Transverse colon (tissue), 4 donors: ENCODE measurements around the gene SLC7A14. TPM values are rescaled to one million over a fixed set of nuclear protein-coding genes. Genes with fewer than 3 reads are reported as not detected.
A peak's percentile ranks its signal among the peaks of the same experiment; 100 is the strongest.

Experiments
- DNase-seq: peaks from one replicate; pipeline ENCODE4 v3.0.0-alpha.2; 2019
- H3K27ac ChIP-seq, 4 donors: fragments of 200-600 bp; sonication (generic); 2 replicates each; pipeline ENCODE4 v1.5.1; 2016 to 2018; ENCODE audit warnings: inconsistent platforms in 4 of 4
- H3K27me3 ChIP-seq: fragments of 200-600 bp; sonication (generic); 2 replicates; pipeline ENCODE4 v1.5.1; 2017; ENCODE audit warnings: inconsistent platforms
- H3K36me3 ChIP-seq, 4 donors: fragments of 200-600 bp; sonication (generic); 2 replicates each; pipeline ENCODE4 v1.5.1; 2017 to 2019; ENCODE audit warnings: inconsistent platforms in 4 of 4
- H3K4me1 ChIP-seq, 4 donors: fragments of 200-600 bp; sonication (generic); 2 replicates each; pipeline ENCODE4 v1.5.1; 2017 to 2020; ENCODE audit warnings: inconsistent platforms in 4 of 4
- H3K4me3 ChIP-seq, 4 donors: fragments of 200-600 bp; sonication (generic); 1 replicate in 1 of 4; 2 replicates in 3 of 4; pipeline versions ENCODE4 v1.5.1 to v1.6.1; 2017 to 2019; ENCODE audit warnings: inconsistent platforms in 4 of 4
- H3K9me3 ChIP-seq, 2 donors: fragments of 200-600 bp; sonication (generic); 2 replicates each; pipeline ENCODE4 v1.5.1; 2017 to 2019; ENCODE audit warnings: inconsistent platforms in 2 of 2
- CTCF ChIP-seq, 5 experiments: fragments of 200-600 bp in 3 of 5; fragments of 450-650 bp in 2 of 5; sonication (generic) in 3 of 5; IDR thresholded peaks; 1 replicate in 2 of 5; 2 replicates in 3 of 5; pipeline ENCODE4 v1.5.1; 2016 to 2017; ENCODE audit warnings: antibody characterized with exemption in 5 of 5, inconsistent platforms in 3 of 5, mild to moderate bottlenecking in 2 of 5, moderate library complexity in 1 of 5
- EP300 ChIP-seq: sonication (generic); formaldehyde crosslinking; IDR thresholded peaks from one replicate; pipeline ENCODE4 v1.6.1; 2017; ENCODE audit warnings: antibody characterized with exemption, low read depth
- POLR2A ChIP-seq: fragments of 450-650 bp; IDR thresholded peaks from one replicate; pipeline ENCODE4 v1.6.1; 2016; ENCODE audit warnings: antibody characterized with exemption, mild to moderate bottlenecking, moderate library complexity
- POLR2AphosphoS5 ChIP-seq, 3 donors: sonication (generic); formaldehyde crosslinking; IDR thresholded peaks; one replicate each; pipeline ENCODE4 v1.6.1; 2016; ENCODE audit warnings: antibody characterized with exemption in 3 of 3
- WGBS, 2 donors: methylation state at CpG; one replicate each; pipeline ENCODE4 v1.1.5; 2018; ENCODE audit warnings: low coverage in 1 of 2; 5-methylcytosine and 5-hydroxymethylcytosine counted together
- in situ Hi-C, 4 donors: fragments of 200-750 bp; cut with MboI; loops; one replicate each; pipeline versions ENCODE4 v1.15.0 to v1.15.1; 2017; ENCODE audit warnings: low sequenced_read_pairs in 3 of 4, low pct_ligation_motif_present in 1 of 4, low pct_unique_long_range_greater_than_20kb in 1 of 4
- intact Hi-C: fragments of 100-400 bp; cut with DNase I; formaldehyde crosslinking; loops from one replicate; pipeline ENCODE4 v1.15.1; 2023; ENCODE audit warnings: low total_unique reads
- total RNA-seq, 4 donors: library from RNA; depleted of rRNA; stranded (reverse); fragments of >200 nt; gene quantifications; one replicate each; pipeline ENCODE4 v1.1.0, GENCODE V29; 2016

Gene SLC7A14
- total RNA-seq, 4 donors from 2014 or later: 0.48 to 0.80 (median 0.72) TPM

- Histone ChIP-seq H3K4me3 (no peak overlapping the region), H3K9me3 (no peaks in the 10 kb centered on the region), H3K36me3 (no peaks in the 10 kb centered on the region), H3K27me3 (no peaks in the 10 kb centered on the region), H3K4me1 (peaks cover 0 to 9% (median 0%) of the 10 kb centered on the region in 4 donors), H3K27ac (no peak overlapping the region)
- WGBS, 2 donors: 67 to 77% methylated on average over 4 of the region's 4 CpGs
- TF ChIP-seq POLR2AphosphoS5 (IDR thresholded peaks at IDR 0.05) (no peak), EP300 (no peak), CTCF (IDR thresholded peaks at IDR 0.05) (no peak), POLR2A (no peak)
- in situ Hi-C loops (no loop called here), intact Hi-C loops (no loop called here)
- DNase-seq: no peak
These were observed 46.9 kb upstream of the SLC7A14 start for GRCh38 chr3:170632780-170633179.

- in situ Hi-C loops (no loop called here), intact Hi-C loops (no loop called here)
- Histone ChIP-seq H3K9me3 (no peaks in the 10 kb centered on the region), H3K4me1 (peaks cover 0 to 9% (median 0%) of the 10 kb centered on the region in 4 donors), H3K27me3 (no peaks in the 10 kb centered on the region), H3K27ac (no peak overlapping the region), H3K36me3 (no peaks in the 10 kb centered on the region), H3K4me3 (no peak overlapping the region)
- no peak for DNase-seq
- WGBS, 2 donors: 79 to 92% methylated on average over 7 of the region's 7 CpGs
- TF ChIP-seq EP300: no peak
- TF ChIP-seq POLR2A: no peak
- no peak for TF ChIP-seq POLR2AphosphoS5 (IDR thresholded peaks at IDR 0.05)
- TF ChIP-seq CTCF (IDR thresholded peaks at IDR 0.05): no peak
These were observed 46.0 kb upstream of the SLC7A14 start for GRCh38 chr3:170631755-170632488.

- Histone ChIP-seq H3K36me3 (no peaks in the 10 kb centered on the region), H3K27me3 (peaks cover 5% of the 10 kb centered on the region), H3K27ac (no peak overlapping the region), H3K4me1 (no peaks in the 10 kb centered on the region), H3K9me3 (no peaks in the 10 kb centered on the region), H3K4me3 (no peak overlapping the region)
- TF ChIP-seq POLR2AphosphoS5 (IDR thresholded peaks at IDR 0.05) (no peak), CTCF (IDR thresholded peaks at IDR 0.05) (no peak)
- intact Hi-C loops (no loop called here), in situ Hi-C loops (no loop called here)
- WGBS, 2 donors: 0 to 58% methylated on average over 1 of the region's 1 CpG
- no peak for DNase-seq
These were observed 37.6 kb upstream of the SLC7A14 start for GRCh38 chr3:170623524-170623923.

- DNase-seq: no peak
- WGBS, 2 donors: 20 to 54% methylated on average over 1 to 5 of the region's 5 CpGs
- in situ Hi-C loops: no loop called here
- H3K27ac ChIP-seq: no peak overlapping the region
- no peaks in the 10 kb centered on the region for H3K4me1 ChIP-seq
- H3K9me3 ChIP-seq: no peaks in the 10 kb centered on the region
- peaks cover 5% of the 10 kb centered on the region for H3K27me3 ChIP-seq
- intact Hi-C loops: no loop called here
- no peaks in the 10 kb centered on the region for H3K36me3 ChIP-seq
- TF ChIP-seq EP300 (no peak), POLR2AphosphoS5 (IDR thresholded peaks at IDR 0.05) (peak in 1 of 3 donors; percentile 51)
- H3K4me3 ChIP-seq: no peak overlapping the region
These were observed 36.7 kb upstream of the SLC7A14 start for GRCh38 chr3:170622369-170623159.
